ENCODE data around the gene PPM1F.

Gene PPM1F, protein sequence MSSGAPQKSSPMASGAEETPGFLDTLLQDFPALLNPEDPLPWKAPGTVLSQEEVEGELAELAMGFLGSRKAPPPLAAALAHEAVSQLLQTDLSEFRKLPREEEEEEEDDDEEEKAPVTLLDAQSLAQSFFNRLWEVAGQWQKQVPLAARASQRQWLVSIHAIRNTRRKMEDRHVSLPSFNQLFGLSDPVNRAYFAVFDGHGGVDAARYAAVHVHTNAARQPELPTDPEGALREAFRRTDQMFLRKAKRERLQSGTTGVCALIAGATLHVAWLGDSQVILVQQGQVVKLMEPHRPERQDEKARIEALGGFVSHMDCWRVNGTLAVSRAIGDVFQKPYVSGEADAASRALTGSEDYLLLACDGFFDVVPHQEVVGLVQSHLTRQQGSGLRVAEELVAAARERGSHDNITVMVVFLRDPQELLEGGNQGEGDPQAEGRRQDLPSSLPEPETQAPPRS

DNA sequence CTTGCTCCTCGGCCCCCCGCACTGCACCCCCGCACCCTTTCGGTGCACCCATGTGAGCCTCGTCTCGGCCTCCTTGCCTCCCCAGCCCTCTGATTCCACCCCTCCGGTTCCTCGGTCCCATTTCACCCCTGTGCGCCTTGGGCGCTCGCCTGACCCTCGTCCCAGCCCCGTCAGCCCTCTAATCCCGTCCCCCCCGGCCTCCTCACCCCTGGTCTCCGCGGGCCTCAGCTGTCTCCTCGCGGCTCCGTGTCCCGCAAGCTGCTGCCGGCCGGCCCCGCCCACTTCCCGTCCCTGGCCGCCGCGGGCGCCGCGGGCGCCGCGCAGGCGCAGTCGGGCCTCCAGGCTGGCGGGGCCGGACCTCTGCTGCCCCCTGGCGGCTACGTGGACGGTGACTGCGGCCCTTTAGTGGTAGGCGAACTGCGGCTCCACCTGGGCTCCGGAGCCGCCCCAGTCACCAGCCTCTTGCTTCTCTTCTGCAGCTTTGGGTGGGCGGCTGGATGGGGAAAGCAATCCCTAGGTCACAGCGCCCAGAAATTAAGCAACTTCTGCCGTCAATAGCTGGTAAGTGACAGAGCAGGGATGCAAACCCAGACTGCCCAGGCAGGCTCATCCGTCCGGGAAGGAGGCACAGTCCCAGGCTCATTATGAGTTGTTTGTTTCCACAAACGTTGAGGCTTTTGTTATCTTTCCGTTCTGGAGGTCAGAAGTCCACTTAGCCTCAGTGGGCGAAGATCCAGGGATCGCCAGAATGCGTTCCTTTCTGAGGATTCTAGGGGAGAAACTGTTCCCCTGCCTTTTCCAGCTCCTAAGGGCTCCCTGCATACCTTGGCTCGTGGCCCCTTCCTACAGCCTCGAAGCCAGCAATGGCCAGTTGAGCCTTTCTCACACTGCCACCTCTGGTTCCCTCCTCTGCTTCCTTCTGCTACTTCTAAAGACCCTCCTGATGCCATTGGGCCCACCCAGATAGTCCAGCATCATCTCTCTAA is at the start of gene PPM1F:
PPM1F (minus strand) TSS at position 263 of the 986 bp plus-strand sequence. CDS start 6,800 bp downstream, outside the sequence.
- DNase-seq (ENCODE audit: low read depth), result no peak

DNA sequence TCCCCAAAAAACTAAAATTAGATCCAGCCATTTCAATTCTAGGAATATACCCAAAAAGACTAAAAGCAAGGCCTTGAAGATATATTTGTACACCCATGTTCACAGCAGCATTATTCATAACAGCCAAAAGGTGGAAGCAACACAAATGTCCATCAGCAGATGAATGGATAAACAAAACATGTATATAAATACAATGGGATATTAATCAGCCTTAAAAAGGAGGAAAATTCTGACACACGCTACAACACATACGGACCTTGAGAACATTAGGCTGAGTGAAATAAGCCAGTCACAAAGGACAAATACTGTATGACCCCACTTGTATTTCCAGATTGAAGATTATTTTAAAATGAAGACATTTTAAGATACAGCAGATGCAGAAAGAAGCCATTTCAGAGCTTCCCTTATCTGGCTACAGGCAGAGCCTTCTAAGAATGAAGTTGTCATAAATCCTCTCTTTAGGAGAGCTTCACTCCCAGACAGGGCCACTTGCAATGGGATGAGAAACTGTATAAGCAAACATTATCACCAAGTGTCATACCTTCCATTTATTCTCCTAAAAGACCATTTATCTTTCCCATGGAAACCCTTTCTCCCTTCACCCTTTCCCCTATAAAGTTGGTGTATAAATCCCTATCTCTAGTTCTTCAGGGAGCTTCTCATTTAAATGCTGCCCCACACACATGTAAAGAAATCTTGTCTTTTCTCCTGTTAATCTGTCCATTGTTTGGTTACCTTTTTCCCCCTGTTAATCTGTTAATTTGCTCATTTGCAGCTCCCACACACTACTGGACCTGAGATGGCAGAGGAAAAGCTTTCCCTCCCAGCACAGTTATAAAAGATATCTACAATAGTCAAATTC is 49.2 kb upstream of the PPM1F start:
- no peak for DNase-seq (ENCODE audit: low read depth)

DNA sequence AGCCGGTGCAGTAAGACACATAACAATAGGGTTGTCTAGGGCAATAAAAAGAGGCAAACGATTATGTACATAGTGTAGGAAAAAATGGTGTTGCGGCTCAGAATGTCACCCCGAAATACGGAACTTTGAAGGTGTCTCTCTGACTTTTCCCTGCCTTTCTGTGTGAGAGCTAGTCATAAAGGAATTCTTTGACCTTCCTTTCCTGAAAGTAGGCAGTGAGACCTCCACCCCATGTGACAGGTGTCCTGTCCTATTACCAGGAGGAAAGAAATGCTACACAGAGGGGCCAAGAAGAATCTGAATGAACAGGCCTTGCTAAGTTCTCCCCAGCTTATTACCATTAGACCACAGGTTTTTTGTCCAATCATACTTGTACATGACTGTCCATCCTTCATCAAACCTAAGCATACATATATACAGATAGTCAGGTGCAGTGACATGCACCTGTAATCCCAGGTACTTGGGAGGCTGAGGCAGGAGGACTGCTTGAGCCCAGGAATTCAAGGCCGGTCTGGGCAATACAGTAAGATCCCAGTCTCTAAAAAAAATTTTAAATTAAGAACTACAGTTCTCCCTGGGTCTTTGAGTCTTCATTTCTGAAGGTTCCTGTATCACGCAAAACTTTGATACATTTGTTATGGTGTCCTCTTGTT is 46.1 kb upstream of the PPM1F start:
- DNase-seq (ENCODE audit: low read depth), result no peak

DNA sequence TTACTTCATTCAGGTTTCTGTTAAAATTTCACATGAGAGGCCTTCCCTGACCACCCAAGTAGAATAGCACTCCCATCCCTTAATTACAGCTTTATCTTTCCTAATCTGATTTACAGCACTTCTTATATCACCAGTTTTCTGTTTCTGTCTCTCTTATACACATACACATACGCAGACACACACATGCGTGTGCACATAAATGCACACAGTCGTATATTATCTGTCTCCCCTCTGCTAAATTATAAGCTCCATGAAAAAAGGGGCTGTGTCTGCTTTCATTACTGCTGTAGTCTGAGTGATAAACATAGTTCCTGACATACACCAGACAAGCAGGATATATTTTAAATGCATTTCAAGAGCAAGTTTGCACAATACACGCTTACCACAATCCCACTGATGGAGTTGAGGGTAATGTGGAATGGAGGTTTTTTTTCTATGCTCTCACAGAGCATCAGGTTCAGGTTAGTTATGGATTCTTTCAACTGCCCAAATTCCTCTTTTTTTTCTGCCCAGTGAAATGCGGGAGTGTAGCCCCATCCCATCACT is 43.6 kb upstream of the PPM1F start:
- no peak for DNase-seq (ENCODE audit: low read depth)

DNA sequence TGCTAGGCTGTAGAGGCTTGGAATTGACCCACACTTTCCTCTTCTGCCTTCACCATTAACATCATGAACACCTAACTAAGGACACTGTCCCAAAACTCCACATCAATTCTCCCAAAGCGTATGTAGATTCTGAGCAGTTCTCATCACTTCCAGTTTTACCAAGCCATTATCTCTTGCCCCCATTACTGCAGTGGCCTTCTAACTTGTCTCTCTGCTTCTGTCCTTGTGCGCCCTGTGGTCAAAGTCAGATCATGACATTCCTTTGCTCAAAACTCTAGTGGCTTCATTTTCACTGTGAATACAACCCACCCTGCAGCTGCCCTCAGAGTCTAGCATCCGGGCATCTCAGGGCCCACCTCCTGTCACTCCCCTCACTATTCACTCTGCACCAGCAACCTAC is 43.0 kb upstream of the PPM1F start:
- DNase-seq (ENCODE audit: low read depth), result no peak

DNA sequence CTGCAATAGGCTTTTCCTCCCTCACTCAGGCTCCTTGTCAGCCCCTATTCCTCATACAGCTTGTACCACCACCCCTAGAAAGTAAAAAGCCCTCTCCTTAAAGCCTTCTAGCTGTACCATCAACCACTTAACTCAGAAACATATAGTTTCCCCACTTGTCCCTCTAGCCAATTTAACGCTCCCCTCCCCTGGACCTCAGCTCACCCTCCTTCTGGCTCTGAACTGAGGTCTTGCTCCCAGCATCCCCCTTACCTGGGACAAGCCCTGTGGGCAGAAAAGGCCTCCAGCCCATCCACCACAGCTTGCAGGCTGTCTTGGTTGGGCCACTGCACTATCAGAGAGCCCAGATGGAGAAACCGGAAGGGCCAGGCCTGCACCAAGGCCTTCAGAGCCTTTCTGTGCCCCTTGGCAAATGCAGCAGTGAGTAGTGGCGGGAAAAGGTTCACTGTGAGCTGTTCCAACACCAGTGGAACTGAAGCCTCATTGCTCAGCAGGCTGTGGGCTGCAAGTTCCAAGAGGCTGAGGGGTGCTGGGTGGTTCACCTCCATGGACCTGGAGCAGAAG is 42.3 kb upstream of the PPM1F start:
- DNase-seq (ENCODE audit: low read depth), result no peak

DNA sequence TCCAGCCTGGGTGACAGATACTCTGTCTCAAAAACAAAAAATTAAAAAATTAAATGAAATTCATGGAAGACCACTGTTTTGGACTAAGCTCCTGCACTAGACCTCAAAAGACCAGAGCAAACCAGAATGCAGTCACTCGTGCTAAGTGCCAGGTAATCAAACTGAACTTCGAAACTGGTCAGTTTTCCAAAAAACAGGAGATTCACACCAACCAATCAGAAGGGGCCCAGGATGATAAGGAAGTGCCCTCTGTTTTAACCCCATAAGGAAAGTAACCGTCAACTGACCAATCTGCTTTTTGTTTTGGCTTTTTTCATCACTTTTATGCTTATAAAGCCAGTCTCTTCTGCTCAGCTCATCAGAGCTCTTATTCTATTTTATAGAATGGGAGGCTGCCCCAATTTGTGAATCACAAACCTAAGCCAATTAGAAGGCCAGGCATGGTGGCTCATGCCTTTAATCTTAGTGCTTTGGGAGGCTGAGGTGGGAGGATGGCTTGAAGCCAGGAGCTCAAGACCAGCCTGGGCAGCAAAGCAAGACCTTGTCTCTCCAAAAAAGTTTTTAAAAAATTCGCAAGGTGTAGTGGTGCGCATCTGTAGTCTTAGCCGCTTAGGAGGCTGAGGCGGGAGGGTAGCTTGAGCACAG is 40.1 kb upstream of the PPM1F start:
- DNase-seq (ENCODE audit: low read depth), result no peak

DNA sequence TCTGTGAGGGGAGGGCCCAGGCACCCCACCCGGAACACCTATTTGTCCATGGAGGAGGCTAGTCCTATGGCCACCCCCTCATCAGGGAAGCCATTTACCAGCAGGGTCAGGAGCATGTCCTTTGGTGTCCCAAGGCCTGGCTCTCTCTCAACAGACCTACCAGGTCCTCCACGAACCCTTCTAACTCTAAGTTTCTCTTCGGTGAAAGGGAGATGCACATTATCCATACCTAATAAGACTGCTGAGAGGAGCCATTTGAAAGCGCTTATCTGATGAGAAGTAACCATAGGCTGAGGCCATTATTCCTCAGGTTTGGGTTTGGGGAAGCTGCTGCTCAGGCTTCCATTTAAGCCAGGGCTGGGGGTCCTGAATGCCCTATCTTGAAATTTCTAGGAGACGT is 39.1 kb upstream of the PPM1F start:
- DNase-seq (ENCODE audit: low read depth), result no peak

DNA sequence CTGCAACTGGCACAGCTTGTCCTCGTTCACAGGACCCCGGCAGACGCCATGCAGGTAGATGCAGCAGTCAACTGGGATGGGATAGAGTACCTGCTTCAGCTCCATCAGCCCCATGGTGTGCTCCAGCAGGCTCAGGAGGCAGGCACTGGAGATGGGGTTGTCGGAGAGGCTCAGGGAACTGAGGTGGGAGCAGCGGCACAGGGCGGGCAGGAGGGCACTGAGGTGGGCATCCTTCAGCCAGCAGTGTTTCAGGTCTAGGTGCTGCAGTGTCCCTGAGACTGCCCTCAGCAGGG is 38.6 kb upstream of the PPM1F start:
- DNase-seq (ENCODE audit: low read depth), result no peak

DNA sequence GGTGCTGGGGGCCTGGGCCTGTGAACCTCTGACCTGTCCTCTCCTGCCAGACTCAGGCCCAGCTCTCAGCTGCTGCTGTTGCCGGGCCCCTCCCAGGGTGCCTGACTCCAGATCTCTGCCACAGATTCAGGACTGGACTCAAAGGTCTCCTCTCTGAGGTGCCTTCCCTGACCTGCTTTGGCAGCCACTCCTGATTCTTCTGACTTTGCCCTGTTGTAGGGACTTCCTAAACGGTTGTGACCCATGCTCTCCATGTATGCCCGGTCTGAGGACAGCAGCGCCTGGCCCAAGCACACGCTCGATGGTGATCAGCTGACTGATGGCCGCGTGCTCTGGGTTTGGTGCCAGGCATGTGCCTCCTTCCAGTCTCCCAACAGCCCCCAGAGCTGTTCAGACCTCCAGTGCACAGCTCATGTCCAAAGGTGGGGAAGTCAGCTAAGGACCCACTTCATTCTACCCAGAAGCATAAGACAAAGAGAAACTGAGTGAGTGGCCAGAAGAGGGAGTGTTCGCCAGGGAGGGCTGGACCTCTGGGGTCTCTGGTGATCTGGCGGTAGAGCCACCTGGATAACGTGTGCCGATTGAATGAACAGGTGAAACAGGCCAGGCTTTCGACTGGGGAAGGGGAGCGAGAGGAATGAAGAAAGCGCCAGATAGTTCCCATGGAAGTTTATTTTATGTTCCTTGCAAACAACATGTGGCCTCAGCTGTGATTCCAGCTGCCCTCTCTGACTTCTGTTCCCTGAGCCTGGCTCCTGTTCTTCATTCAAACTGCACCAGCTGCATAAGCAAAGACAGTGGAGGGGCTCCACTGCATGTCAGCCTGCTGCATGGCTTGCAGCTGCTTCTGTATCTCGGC is 38.0 kb upstream of the PPM1F start:
- DNase-seq (ENCODE audit: low read depth), result no peak

DNA sequence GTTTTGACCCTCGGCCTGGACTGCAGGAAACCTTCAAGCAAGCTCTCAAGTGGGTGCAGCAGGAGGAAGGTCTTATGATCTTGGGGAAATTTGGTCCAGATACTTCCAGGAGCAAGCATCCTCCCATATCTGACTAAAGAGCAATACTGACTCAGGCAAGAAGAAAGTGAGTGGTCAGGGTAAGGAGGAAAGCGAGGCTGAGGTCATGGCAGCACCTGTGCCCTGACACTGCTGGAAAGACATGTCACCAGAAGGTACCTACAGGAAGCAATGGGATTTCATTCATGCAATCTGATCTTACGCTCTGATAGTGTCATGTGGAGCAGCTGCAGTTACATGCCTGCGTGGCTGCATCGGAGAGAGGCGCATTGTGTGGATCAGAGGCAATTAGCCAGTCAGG is 36.4 kb upstream of the PPM1F start:
- DNase-seq (ENCODE audit: low read depth), result no peak

DNA sequence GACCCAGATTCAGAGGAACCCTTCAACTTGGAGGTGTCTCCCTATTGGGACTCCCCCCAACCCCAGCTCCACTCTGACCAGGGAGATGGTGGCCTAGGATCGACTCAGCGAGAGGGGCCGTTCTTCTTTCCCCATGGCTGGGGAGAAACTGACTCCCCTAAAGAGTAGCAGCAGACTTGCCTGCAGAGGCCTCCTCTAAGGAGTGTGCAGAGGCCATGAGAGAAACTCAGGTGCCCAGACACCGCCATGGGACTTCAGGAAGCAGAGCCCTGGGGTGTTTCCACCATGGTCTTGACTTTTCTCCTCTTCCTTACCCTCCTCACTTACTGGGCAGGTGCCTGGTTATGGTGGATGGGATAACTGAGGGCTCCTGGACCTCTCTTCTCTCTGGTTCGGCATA is 32.6 kb upstream of the PPM1F start:
- no peak for DNase-seq (ENCODE audit: low read depth)

DNA sequence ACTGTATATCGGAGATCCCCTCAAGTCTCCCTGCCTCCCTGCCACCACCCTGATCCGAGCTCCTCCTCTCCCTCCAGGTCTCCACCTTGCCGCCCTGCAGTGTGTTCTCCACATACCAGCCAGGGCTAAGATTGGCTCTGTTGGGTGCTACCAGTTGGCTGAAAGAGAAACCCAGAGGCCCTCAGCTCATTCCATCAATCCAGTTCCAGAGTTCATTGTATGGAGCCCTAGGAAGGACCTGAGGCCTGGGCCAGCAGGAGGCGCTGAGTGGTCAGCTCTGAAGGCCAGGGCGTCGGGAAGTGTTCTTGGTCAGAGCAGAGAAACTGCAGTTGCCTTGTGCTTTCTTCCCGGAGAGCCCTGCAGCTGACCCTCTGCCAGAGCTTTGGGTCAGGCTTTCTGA is 32.1 kb upstream of the PPM1F start:
- peak; percentile 13 for DNase-seq (ENCODE audit: low read depth)

DNA sequence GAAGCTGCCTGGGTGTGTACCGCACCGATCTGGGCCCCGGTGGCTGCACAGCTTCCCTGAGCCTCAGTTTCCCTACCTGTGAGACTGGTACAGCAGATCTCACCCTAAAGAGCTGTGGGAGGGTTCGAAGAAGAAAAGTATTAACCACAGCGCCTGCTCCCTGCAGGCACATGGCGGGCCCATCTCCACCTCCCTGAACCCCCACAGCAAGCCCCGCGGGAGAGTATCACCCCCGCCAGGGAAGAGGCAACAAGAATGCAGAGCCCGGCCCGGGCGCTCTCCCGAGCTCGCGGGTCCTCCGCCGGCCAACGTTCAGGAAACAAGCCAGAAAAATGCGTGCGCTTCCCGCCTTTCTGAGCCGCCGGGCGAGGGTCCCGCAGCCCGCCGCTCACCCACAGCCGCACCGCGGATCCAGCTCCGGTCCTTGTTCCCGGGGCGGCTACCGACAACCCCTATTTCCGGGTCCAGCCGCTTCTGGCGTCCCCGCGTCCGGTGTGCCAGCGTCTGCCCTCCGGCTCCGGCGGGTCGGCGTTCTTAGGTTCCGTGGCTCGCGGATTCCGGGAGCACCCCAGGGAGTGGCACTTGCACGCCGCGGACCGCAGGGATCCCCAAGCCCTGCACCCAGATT is 29.8 kb upstream of the PPM1F start, which contains the start of gene TOP3B:
TOP3B (minus strand) TSS at position 450 of the 628 bp plus-strand sequence. CDS start 7,078 bp downstream, outside the sequence.
- peak; percentile 13 for DNase-seq (ENCODE audit: low read depth)

DNA sequence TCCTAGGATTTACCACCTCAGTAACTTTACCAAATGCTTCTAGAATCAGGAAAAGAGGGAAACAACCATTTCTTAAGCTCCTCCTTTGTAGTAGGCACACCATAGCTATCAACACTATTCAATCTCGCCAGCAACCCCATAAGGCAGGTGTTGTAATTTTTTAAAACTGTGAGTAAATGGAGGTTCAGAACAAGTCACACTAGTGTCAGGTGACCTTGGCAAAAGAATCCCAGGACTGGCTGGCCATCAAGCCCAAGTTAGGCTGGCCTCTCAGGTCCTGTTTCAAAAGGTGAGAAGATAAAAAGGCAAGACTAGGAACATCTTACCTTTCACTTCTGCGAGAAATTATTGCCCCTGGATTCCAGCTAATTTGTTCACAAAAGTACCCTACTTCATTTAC is 29.2 kb upstream of the PPM1F start:
- DNase-seq (ENCODE audit: low read depth), result no peak

DNA sequence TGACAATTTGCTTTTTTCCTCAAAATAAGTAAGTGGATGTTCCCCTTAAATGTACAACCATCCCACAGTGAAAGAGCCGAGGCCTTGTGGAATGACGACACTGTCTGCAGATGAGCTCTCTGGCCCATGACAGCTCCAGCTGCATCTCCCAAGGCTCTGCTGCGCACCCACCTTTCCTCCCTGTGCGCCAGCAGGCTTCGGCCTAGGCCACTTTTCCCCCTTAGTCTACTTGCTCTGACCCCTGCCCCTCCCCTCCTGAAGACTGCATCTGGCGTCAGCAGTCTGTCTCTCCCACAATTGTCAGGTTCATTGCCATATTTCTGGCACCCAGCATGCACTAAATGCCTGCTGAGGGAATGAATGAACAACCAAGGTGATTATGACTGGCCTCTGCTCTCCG is 27.9 kb upstream of the PPM1F start:
- DNase-seq (ENCODE audit: low read depth), result no peak

DNA sequence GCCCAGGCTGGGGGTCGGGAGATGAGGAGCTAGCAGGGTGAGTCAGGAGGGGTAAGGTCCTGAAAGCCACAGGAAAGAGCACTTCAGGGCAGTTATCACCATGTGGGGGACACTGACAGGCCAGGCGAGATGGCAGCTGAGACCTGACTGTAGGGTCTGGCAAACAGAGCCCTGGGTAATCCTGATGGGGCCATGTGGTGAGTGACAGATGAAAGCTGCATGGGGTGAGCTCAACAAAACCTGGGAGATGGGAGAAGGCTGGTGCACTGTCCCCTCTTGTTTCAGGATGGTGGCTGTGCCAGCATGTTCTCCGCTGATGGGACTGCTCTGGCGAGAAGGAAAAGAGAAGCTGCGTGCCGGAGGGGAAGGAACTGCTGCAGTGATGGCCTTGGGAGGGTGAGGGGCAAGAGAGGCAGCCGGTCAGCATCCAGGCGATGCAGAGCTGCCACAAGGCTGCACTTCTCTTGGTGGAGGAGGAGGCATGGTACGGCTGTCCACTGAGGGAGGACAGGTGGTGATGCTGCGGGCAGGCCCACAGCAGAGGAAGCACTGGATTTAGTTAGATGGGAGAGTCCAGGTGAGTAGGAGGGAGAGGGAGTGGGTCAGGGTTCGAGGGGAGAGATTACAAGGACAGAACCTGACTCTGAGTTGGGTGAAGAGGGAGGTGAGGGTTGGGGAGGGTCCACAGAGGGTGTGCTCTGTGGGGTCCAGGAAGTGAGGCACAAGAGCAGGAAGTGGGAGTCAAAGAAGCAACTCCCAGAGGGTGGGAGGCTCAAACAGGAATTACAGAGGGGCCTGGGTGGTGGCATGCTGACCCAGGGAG is 26.1 kb upstream of the PPM1F start:
- DNase-seq (ENCODE audit: low read depth), result no peak

DNA sequence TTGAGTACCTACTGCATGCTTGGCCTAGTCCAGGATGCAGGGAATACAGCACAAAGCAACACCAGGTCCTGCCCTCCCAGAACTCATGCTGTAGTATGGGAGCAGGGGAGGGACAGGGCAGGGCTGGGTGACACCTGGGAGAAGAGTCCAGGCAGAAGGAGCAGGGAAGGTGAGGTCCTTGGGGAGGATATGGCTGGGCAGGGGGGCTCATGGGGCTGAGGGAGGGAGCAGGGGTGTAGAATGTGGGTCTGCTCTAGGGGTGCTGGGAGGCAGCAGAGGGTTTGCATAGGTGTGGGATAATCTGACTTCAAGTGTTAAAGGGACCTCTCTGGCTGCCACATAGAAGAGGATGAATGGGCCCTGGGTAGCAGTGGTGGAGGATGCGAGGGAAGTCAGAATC is 25.2 kb upstream of the PPM1F start:
- DNase-seq (ENCODE audit: low read depth), result no peak

Data from non-pigmented ciliary epithelial cell (primary cell).